ENCODE results near the gene TACC2.
"Not testable (repeated sequence)": the region's sequence is repeated elsewhere in the genome, so short reads cannot be mapped to it uniquely, and the experiment has no call there.

The TACC2 gene, protein sequence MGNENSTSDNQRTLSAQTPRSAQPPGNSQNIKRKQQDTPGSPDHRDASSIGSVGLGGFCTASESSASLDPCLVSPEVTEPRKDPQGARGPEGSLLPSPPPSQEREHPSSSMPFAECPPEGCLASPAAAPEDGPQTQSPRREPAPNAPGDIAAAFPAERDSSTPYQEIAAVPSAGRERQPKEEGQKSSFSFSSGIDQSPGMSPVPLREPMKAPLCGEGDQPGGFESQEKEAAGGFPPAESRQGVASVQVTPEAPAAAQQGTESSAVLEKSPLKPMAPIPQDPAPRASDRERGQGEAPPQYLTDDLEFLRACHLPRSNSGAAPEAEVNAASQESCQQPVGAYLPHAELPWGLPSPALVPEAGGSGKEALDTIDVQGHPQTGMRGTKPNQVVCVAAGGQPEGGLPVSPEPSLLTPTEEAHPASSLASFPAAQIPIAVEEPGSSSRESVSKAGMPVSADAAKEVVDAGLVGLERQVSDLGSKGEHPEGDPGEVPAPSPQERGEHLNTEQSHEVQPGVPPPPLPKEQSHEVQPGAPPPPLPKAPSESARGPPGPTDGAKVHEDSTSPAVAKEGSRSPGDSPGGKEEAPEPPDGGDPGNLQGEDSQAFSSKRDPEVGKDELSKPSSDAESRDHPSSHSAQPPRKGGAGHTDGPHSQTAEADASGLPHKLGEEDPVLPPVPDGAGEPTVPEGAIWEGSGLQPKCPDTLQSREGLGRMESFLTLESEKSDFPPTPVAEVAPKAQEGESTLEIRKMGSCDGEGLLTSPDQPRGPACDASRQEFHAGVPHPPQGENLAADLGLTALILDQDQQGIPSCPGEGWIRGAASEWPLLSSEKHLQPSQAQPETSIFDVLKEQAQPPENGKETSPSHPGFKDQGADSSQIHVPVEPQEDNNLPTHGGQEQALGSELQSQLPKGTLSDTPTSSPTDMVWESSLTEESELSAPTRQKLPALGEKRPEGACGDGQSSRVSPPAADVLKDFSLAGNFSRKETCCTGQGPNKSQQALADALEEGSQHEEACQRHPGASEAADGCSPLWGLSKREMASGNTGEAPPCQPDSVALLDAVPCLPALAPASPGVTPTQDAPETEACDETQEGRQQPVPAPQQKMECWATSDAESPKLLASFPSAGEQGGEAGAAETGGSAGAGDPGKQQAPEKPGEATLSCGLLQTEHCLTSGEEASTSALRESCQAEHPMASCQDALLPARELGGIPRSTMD (N-terminal part only)

DNA sequence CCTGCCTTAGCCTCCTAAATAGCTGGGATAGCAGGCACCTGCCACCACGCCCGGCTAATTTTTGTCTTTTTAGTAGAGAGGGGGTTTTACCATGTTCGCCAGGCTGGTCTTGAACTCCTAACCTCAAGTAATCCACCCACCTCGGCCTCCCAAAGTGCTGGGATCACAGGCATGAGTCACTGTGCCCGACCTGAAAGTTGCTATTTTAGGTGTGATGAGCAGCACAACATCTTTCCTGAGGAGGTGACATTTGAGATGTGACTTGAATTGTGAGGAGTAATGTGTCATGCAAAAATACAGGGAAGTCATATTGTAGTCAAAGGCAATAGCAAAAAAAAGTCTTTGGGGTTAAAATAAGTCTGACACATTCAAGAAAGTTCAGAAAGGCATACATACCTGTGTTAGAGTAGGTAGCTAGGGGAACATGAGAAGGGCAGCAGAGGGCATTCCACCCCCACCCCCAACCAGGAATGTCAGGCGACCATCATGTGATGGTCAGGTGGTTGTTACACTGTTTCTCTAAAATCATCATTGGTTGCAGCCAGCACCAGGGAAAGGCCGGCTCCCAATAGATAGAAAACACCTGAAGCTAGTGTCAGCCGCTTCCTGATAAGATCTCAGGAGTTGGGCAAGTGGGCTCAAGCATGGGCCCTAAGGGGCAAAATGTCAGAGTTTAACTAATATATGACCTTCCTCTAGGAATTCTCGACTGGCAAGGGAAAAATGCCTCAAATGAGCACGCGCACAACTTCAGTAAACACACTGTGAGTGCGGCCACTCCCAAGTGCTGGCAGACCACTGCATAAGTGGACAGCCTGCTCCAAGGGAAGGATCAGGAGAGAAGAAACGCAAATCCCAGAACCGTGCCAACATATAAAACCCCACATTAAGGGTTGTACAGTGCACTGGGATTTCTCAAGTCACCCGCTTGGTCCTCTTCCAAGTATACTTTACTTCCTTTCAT, at the start of gene TACC2:
TSS of gene TACC2 (plus strand) at position 803 of the 964 bp plus-strand sequence. CDS start 32,819 bp downstream, outside the sequence.
- peak; percentile 14 for DNase-seq

DNA sequence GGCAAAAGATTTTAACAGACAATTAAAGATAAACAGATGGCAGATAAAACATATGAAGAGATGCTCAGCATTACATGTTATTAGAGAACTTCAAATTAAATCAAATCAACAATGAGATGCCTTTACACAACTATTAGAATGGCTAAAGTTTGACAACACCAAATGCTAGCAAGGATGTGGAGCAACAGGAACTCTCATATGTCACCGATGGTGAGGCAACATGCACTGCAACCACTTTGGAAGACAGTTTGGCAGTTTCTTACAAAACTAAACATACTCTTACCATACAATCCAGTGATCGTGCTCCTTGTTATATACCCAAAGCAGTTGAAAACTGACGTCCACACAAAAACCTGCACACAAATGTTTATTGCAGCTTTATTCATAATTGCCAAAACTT, 47.4 kb upstream of the TACC2 start:
- DNase-seq, result no peak

DNA sequence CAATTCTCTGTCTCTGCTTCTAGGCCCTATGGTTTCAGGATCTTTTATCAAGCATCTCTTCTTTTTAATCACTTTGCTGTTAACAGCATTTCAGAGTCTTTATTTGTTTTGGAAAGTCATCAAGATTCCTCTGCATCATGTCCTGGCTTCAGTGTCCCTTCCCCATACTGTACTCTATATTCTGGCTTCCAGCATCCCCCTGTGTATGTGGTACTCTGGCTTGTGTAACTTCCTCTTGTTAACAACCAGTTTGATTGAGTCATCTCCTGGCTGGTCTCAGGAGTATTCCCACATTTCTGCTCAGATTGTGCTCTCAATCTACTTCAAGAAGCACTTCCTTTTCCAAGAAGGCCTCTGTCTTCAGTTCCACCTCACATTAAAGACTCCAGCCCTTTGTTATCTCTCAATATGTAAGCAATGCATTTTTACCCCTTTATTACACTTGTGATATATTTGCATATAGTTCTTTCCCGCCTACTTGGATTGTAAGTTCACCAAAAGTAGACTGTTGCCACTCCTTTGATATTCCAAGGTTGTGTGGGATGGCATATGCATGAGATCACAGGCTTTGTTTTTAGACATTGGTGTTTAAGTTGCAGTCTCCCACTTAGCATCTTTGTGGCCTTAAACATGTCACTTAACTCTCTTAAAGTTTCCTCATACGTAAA, 46.1 kb upstream of the TACC2 start:
- DNase-seq, result no peak

DNA sequence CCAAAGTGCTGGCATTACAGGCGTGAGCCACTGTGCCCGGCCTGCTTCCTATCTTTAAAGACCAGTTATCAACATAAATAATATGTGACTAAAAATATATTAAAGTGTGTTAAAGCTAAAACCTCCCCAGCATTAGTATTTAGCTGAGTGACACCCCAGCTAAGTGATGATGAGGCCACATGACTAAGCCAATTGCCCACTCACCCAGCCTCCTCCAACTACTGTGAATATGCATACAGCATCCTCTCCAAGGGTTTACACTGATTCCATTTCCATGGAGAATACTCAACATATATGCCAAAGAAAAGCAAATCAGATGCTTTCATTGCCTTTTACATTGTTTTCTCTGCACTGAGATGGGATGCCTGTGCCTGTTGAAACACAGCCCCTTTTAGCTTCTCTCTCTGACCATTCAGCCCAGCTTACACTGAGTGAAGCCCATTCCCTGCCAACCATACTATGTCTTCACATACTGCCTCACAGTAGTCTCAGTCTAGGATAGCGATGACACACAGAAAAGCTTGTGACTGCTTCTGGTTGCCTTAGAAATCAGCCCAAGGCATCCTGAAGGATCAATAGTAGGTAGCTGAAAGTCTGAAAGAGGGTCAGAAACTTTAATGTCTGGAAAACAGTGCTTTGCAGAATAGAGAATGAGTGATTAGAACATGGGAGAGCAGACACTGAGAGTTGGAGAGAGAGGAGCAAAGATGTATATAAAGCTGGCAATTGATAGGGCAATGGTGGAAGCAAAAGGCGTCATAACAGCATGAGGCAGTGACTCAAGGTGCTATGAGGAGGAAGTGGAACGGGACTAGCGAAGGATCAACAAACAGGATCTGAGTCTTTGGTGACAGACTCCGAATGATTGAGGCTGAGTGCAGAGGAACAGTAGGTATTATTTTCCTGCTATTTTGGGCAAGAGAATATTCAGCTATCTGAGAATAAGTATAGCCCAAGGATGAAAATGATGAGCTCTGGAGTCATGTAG, 41.3 kb upstream of the TACC2 start:
- DNase-seq, result no peak

DNA sequence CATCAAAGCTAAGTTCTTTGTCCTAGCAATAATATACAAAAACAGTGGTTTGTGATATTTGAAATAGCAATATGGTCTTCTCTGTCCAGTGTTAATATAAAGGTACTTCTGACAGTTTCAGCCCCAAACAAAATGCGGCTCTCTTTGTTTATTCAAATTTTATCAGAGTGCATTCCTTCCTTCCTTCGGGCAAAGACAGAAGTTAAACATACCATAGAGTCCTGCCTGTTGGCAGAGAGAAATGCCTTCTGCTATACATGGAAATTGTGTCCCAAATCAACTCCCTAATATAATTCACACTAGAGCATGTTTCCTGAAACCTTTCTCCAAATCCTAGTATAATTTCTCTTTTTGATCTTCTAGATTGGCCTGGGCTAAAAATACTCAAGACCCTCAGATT, 39.9 kb upstream of the TACC2 start:
- no peak for DNase-seq

DNA sequence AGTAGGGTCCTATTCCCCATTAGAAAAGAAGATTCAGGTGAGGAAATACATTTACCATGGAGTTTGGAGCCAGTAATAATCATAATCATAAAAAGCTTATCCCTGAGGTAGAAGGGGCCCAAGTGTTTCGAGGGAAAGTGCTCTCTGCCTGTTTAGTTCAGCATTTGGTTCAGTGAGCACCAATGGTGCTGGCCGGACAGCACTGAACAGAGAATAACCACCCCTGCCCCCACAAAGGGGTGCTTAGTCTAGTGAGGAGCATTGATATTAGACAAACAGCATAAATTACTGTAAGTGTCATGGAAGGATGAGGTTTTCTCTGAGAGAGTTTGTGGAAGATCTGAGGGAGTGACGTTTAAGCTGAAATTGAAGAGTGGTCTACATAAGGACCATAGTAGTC, 39.5 kb upstream of the TACC2 start:
- DNase-seq, result no peak

DNA sequence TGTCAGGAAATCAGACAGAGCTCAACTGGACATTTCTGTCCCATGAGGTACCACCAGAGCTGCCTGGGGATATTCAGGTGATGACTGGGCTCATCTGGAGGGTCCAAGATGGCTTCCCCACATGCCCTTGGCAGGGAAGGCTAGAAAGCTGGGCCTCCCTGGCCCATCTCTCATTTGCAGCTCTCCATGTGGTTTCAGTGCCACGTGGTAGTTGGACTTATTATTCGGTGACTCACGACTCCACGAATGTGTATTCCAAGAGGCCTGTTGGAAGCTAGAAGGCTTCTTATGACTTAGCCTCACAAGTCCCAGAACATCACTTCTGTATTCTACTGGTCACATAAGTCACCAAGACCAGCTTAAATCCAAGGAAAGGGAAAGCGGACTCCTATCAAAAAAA, 36.7 kb upstream of the TACC2 start:
- no peak for DNase-seq

DNA sequence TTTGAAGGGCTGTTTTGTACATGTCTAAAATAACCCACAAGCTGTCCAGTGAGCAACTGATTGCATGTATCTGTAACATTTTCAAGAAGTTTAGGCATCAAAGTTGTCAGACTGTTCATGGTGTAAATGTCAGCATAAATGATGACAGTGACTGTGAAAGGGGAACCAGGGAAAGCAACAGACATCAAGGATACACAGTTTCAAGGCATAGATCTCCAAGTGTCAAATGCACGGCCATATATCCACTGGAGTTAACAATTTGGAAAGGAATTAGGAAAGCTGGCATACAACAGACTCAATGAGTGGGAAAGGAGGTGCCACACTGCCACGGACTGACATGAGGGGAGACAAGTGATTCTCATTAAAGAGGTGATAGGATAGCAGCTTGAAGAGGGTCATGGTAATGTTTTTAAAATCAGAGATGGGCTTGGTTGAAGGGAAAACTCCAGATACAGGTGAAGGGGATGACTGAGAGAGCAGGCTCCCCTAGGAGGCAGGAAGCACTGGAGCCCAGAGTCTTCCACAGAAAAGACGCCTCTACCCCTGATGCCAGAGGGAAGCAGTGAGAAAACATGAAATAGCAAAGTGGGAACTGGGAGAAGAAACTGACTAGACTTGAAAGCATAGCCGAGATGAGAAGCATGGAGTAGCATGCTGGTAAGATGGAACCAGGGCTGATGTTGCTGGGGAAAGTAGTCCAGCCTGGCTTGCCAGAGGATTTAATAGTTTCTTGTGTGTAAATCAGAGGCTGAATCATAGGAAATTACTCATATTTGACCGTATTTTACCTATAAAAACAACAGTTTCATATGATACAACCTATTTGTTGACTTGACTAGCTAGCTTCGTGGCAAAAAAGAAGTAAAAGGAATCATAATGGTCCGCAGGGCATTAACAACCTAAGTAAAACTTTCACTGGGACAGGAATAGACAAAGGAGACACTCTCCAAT, 32.6 kb upstream of the TACC2 start:
- no peak for DNase-seq

DNA sequence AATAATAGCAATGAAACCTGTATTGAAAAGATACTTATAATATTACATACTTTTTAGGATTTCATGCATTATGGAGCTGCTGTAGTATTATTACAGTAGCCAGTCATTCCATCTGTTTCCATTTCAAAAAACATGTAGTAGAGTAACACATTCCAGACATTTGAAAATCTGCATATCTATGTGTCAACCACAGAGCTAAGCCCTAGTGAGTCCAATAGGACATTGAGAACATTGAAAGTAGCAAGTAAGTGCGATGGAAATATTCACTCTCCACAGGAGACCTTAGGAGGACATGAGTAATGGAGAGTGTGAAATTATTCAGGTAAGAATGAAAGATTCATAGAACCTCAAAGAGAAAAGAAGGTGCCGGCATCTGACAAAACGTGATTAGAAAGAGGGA, 29.3 kb upstream of the TACC2 start:
- no peak for DNase-seq

DNA sequence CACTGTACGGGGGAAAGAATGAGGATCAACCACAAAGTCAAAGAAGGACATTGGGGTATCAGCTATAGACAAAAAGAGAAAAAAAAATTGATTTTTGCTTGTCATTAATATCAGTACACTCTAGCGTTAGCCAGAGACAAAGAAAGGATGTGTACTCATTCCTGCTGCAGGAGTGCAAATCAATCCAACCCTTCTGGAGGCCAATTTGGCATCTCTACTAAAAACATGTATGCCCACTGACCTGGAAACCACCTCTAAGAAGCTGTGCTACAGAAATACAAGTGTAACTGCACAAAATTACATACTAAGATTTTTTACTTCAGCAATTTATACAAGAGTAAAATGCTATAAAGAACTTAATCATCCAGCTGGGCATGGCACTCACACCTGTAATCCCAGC, 27.5 kb upstream of the TACC2 start:
- DNase-seq, result no peak

DNA sequence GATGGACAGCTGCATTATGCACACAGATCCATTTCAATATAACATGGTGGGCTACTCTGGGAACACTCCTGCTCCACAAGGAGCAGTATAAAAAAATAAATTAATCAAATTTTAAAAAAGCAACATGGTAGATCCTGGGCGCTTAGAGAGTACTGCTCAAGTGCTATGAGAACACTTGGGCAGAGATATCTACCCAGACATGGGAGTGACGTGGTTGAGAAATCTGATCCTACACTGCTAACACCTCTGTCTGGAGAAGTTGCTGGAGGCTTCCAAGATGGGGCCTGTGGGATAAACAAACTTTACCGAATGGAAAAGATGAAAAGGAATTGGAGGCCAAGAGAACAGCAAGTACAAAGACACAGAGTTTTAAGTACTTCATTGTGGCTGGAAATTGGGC, 23.0 kb upstream of the TACC2 start:
- DNase-seq, result no peak

DNA sequence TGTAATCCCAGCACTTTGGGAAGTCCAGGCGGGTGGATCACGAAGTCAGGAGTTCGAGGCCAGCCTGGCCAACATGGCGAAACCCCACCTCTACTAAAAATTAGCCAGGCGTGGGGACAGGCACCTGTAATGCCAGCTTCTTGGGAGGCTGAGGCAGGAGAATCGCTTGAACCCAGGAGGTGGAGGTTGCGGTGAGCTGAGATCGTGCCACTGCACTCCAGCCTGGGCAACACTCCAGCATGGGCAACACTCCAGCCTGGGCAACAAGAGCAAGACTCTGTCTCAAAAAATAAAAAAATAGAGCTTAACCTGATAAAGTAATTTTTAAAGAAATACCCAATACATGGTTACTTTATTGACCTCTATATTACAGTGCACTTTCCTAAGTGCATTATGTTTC, 19.9 kb upstream of the TACC2 start:
- not testable (repeated sequence) for DNase-seq

DNA sequence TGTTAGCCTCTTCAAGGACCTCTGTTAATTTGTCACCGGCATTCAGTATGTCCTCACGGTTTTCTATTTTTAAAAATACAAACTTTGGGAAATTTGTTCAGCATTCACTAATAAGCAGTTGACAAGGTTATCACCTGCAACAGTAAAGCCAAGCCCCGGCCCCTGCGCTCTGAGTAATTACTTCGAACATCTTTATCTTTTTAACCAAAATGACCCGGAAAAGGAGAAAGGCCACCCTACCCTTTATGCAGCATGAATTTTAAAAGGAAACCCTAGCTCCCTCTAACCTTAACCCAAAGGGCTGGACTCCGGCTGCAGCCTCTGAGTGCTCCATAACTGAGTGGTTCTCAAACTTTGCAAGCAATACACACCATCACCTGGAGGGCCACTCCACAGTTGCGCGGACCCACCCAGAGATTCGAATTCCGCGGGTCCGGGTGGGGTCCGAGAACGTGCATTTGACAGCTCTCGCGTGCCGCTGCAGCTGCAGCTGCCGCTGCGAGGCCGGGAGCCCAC, 14.9 kb upstream of the TACC2 start:
- no peak for DNase-seq

DNA sequence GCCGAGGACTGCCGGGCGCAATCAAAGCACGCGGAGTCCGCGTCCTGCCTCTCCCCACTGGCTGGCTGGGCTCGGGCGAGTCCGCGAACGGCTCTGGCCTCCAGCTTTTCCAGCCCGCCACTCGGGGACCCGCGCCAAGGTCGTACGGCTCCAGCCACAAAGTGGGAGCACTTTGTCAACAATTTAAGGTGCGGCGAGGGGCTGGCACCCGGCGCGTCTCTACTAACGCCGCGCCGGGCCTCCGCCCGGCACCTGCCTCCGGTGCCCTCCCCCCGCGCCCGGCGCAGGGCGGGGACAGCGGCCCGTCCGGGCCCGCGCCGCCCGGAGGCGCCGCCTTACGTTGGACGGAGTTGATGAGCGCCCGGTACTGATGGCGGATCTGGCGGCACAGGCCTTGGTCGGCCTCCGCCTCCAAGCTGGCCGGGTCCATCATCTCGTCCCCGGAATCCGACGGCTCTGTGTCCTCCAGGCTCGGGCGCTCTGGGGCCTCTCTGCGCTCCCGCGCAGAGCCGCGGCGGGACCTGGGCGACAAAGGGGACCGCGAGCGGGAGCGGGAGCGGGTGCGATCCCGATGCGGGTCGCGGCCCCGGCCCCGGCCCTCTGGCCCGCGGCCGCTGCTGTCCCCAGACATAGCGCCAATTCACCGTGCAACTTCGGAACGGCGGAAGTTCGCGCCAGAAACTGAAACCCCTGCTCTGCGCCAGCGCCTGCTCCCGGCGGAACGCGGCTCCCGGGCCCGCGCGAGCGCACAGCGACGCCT, 14.2 kb upstream of the TACC2 start, which contains the start of gene NSMCE4A:
TSS of gene NSMCE4A (minus strand) at position 683 of the 760 bp plus-strand sequence. CDS start at position 631, 52 bp downstream.
- peak; percentile 86 for DNase-seq

DNA sequence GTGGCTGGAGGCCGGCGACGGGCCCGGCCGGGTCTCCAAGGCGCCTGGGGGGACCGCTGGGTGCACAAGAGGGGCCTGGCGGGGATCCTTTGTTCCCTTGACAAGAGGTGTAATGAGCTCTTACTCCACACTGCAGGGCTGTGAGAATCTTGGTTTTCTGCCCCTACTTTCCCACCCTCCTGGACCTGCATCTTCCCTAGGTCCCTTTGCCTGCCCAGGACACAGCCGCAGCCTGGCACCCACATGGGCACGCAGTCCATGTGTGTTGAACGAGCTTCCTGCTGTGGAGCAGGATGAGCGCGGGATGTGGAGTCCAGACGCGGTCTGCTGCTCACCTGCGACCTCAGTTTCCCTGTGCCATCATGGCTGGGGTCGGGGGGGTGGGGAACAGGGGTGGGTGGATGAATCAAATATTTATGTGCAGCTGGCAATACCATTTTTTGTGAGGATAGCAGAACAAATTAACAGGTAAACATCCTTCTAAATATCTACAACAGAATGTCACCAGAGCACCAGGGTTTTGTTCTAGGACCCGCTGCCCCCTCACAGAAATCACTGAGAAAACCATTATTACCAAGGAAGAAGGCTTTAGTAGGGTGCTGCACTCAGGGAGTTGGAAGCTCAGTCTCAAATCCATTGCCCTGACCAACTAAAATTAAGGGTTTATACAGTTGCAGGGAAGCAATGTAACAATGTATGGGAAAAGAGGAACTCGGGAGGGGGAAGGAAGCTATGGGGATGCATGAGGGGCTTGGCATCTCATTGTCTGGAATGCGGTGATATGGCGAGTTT, 13.5 kb upstream of the TACC2 start:
- DNase-seq, result no peak

DNA sequence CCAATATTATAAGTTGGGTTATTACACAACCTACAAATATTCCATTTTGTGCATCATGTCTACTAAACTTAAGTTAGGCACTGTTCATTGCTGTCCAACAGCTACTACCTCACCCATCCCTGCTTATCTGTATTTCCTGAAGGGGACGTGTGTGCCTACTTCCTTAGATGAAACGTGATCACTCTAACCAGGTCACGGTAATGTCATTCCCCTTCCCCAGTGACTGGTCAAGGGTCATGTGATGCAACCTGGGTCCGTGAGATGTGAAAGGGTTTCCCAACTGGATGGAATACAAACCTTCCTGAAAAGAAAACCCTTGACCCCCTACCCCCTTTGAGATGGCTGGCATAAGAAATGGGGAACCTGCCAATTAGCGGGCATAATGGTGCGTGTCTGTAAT, 12.4 kb upstream of the TACC2 start:
- DNase-seq, result no peak

DNA sequence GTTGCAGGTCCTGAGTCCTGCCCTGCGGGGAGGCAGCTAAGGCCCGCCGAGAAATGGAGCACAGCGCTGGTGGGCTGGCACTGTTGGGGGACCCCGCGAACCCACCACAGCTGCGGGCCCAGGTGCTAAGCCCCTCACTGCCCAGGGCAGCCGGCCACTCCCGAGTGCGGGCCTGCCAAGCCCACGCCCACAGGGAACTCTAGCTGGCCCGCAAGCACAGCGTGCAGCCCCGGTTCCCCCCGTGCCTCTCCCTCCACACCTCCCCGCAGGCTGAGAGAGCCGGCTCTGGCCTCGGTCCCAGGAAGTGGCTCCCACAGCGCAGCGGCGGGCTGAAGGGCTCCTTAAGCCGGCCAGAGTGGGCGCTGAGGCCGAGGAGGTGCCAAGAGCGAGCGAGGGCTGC, 10.5 kb upstream of the TACC2 start:
- DNase-seq, result no peak
